ENCODE data around the gene CDK5. TPM values are rescaled to one million over a fixed set of nuclear protein-coding genes. Genes with fewer than 3 reads are reported as not detected.

CDK5 gene
- total and polyA plus RNA-seq, 9 of the 15 experiments (the other 6 are each of a cell fraction or from before 2014, with no cell fraction given) = 3.2 to 38.0 (median 27.5) TPM

DNA sequence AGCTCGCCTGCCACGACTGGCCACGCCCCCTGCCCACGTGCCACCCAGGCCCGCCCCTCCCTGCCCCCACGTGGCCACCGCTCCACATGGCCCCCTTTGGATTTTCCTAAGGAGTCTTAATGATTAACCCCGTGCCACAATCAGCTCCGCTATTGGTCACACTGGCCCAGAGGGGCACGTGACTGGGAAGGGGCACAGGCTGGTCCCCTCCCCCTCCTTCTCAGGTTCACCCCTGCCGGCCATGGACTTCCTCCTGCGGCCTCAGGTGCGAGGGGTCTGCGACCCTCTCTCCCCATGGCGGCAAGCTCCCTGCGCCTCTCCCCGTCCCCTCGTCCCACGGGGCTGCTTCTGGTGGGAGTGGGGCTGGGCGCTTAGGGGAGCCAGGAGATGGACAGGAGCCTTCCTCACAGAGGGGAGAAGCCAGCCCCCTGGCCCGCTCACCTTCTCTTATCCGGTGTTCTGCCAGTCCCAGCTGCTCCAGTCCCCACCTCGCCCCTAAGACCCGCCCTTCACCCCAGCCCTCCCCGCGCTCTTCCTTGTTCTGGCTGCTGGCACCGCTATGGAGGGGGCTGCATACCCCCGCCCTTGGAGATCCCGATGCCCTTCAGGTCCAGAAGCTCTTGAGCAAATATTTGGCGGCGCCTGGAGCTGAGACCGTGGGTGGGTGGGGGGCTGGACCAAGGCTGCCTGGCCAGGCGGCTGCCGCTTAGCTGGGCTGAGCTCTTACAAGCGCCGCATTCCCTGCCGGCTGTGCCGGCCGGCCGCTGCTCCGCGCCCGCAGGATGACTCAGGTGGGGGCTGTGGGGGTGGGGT is 4.9 kb upstream of the CDK5 start:
- POLR2A ChIA-PET = interaction anchor here (0.6 to 2.7 kb wide), 13 partner anchors 9 to 720 kb away, joined by 3 to 9 read pairs (median 5); partner anchors contain the start of gene FASTK
- no peaks in the 10 kb centered on the region for H3K9me3 ChIP-seq (replicated peaks; ENCODE audit: control insufficient read depth, insufficient read depth, low read depth, low read length)
- H3K79me2 ChIP-seq (ENCODE audit: control insufficient read depth, insufficient read depth, low read length) = peaks cover 68% of the 10 kb centered on the region
- no peaks in the 10 kb centered on the region for H3K9me1 ChIP-seq (ENCODE audit: control insufficient read depth, insufficient read depth, low read length)
- peaks cover 53% of the 10 kb centered on the region for H3K36me3 ChIP-seq (ENCODE audit: control insufficient read depth, insufficient read depth, low read length)
- BruUV-seq (replicated peaks) = TSS peak; percentile 83
- peak overlapping the region; percentile 90 for H3K27ac ChIP-seq (ENCODE audit: extremely low read depth, low read depth, low read length)
- FAIRE-seq (no peak), ATAC-seq (peak; percentile 65), DNase-seq (ENCODE audit: extremely low read depth in 1 of 4, low spot score in 3 of 4) (peak; percentile 91 to 96 (median 94))
- peaks cover 10% of the 10 kb centered on the region for H4K20me1 ChIP-seq (replicated peaks; ENCODE audit: control insufficient read depth, insufficient read depth, low read length)
- peaks cover 42 to 81% of the 10 kb centered on the region in 2 experiments for H3K4me1 ChIP-seq (replicated peaks in 1 of 2; ENCODE audit: control insufficient read depth in 2 of 2, insufficient read depth in 2 of 2, low read length in 2 of 2)
- intact Hi-C loops (cut with micrococcal nuclease) = no loop called here
- in situ Hi-C loops (cut with MboI) = no loop called here
- H3K4me3 ChIP-seq = peak overlapping the region; percentile 84
- H3K9ac ChIP-seq (ENCODE audit: insufficient read depth in 1 of 2, low read depth in 2 of 2, low read length in 2 of 2) = peak overlapping the region; percentile 85 to 91
- peak overlapping the region; percentile 94 for H3K4me2 ChIP-seq (ENCODE audit: insufficient read depth, low read length)
- H2AFZ ChIP-seq (ENCODE audit: low read depth, low read length) = peak overlapping the region; percentile 55
- 1% methylated on average over 43 of the region's 43 CpGs for WGBS (ENCODE audit: insufficient coverage, low coverage, missing lambda C conversion rate)
- H3K27me3 ChIP-seq (ENCODE audit: control insufficient read depth in 2 of 2, insufficient read depth in 2 of 2, low read length in 2 of 2) = no peaks in the 10 kb centered on the region
- CTCF ChIA-PET (ENCODE audit: low intra/inter-chr PET ratio) = no interaction called here
- TF ChIP-seq ZBTB17 (CRISPR knock-in tag; IDR thresholded peaks at IDR 0.05) (peak; percentile 17; the same call in 1 of the 2 replicates), HDAC3 (IDR thresholded peaks at IDR 0.05; ENCODE audit: borderline replicate concordance, partially characterized antibody) (no peak), ARID1B (IDR thresholded peaks at IDR 0.05) (no peak), NR4A1 (CRISPR knock-in tag; IDR thresholded peaks at IDR 0.05) (0 out of 2 replicates have a peak, but pooled peaks have one; percentile 15), NR4A1 (tag; IDR thresholded peaks at IDR 0.05) (no peak; the same call in 1 of the 2 replicates), JUND (IDR thresholded peaks at IDR 0.05; ENCODE audit: borderline replicate concordance, low read depth, low read length) (peak; percentile 62), JUND (tag; IDR thresholded peaks at IDR 0.05; ENCODE audit: borderline replicate concordance, low read depth, low read length) (no peak; the same call in 2 of the 3 replicates), CREM (IDR thresholded peaks at IDR 0.05; ENCODE audit: low read depth) (peak; percentile 48; the same call in 1 of the 2 replicates), HDAC8 (tag; IDR thresholded peaks at IDR 0.05) (peak; percentile 21; the same call in 1 of the 2 replicates), TCF7 (IDR thresholded peaks at IDR 0.05; ENCODE audit: borderline replicate concordance) (no peak), SIN3A (IDR thresholded peaks at IDR 0.05; ENCODE audit: borderline replicate concordance in 2 of 2, control insufficient read depth in 1 of 2, low read depth in 2 of 2, low read length in 2 of 2) (peak; percentile 96 to 98), SMARCA5 (IDR thresholded peaks at IDR 0.05) (peak; percentile 20; the same call in 1 of the 2 replicates), KLF1 (tag; IDR thresholded peaks at IDR 0.05) (peak; percentile 15; the same call in 1 of the 2 replicates)
- TF ChIP-seq, protein P1, sequence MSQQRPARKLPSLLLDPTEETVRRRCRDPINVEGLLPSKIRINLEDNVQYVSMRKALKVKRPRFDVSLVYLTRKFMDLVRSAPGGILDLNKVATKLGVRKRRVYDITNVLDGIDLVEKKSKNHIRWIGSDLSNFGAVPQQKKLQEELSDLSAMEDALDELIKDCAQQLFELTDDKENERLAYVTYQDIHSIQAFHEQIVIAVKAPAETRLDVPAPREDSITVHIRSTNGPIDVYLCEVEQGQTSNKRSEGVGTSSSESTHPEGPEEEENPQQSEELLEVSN (IDR thresholded peaks at IDR 0.05; ENCODE audit: borderline replicate concordance in 1 of 2, extremely low read depth in 1 of 2, insufficient read depth in 1 of 2, insufficient read length in 1 of 2, low read depth in 1 of 2, low read length in 1 of 2, poor library complexity in 1 of 2, severe bottlenecking in 1 of 2) = peak in 1 of 2 experiments; percentile 88
- TF ChIP-seq, protein P2, sequence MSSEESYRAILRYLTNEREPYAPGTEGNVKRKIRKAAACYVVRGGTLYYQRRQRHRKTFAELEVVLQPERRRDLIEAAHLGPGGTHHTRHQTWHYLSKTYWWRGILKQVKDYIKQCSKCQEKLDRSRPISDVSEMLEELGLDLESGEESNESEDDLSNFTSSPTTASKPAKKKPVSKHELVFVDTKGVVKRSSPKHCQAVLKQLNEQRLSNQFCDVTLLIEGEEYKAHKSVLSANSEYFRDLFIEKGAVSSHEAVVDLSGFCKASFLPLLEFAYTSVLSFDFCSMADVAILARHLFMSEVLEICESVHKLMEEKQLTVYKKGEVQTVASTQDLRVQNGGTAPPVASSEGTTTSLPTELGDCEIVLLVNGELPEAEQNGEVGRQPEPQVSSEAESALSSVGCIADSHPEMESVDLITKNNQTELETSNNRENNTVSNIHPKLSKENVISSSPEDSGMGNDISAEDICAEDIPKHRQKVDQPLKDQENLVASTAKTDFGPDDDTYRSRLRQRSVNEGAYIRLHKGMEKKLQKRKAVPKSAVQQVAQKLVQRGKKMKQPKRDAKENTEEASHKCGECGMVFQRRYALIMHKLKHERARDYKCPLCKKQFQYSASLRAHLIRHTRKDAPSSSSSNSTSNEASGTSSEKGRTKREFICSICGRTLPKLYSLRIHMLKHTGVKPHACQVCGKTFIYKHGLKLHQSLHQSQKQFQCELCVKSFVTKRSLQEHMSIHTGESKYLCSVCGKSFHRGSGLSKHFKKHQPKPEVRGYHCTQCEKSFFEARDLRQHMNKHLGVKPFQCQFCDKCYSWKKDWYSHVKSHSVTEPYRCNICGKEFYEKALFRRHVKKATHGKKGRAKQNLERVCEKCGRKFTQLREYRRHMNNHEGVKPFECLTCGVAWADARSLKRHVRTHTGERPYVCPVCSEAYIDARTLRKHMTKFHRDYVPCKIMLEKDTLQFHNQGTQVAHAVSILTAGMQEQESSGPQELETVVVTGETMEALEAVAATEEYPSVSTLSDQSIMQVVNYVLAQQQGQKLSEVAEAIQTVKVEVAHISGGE (CRISPR knock-in tag; IDR thresholded peaks at IDR 0.05) = peak in 1 of 3 experiments; percentile 17; a peak in 1 of 6 replicates

Data from K562 (cell line).